GM23338 (cell line): ENCODE measurements around the gene NUDT4. TPM values are rescaled to one million over a fixed set of nuclear protein-coding genes. Genes with fewer than 3 reads are reported as not detected.

Experiments
- ATAC-seq: fragments of 200-7000 bp; cut with Tn5 transposase; 3 replicates; pipeline ENCODE4 v1.9.1; 2020
- DNase-seq: peaks from one replicate; pipeline ENCODE4 v3.0.0-alpha.2; 2015; ENCODE audit warnings: low spot score
- H2AFZ ChIP-seq: fragments of 200-600 bp; sonication (generic); 2 replicates; pipeline ENCODE4 v1.8.0; 2016; ENCODE audit warnings: antibody characterized with exemption, mild to moderate bottlenecking, moderate library complexity
- H3F3A ChIP-seq: fragments of 200-600 bp; sonication (generic); replicated peaks from 2 replicates; pipeline ENCODE4 v1.8.0; 2017; ENCODE audit warnings: antibody characterized with exemption, mixed run types, low read depth
- H3K27ac ChIP-seq: fragments of 200-600 bp; sonication (generic); 2 replicates; pipeline ENCODE4 v1.6.1; 2016; ENCODE audit warnings: low read depth
- H3K27me3 ChIP-seq: fragments of 200-600 bp; sonication (generic); 2 replicates; pipeline ENCODE4 v1.8.0; 2016; ENCODE audit warnings: mild to moderate bottlenecking, mixed run types, moderate library complexity; ENCODE audit not compliant: insufficient read depth
- H3K36me3 ChIP-seq: fragments of 200-600 bp; sonication (generic); 2 replicates; pipeline ENCODE4 v1.8.0; 2016; ENCODE audit warnings: mild to moderate bottlenecking; ENCODE audit not compliant: insufficient read depth
- H3K4me1 ChIP-seq: fragments of 200-600 bp; sonication (generic); 2 replicates; pipeline ENCODE4 v1.8.0; 2016; ENCODE audit warnings: mild to moderate bottlenecking, moderate library complexity; ENCODE audit not compliant: insufficient read depth
- H3K4me2 ChIP-seq: fragments of 200-600 bp; sonication (generic); 2 replicates; pipeline ENCODE4 v1.7.1; 2017; ENCODE audit warnings: mixed run types
- H3K4me3 ChIP-seq: fragments of 200-600 bp; sonication (generic); 2 replicates; pipeline ENCODE4 v1.6.1; 2016; ENCODE audit warnings: mixed run types
- H3K79me2 ChIP-seq: fragments of 200-600 bp; sonication (generic); replicated peaks from 2 replicates; pipeline ENCODE4 v1.8.0; 2017; ENCODE audit warnings: mild to moderate bottlenecking; ENCODE audit not compliant: insufficient read depth
- H3K9me2 ChIP-seq: fragments of 200-600 bp; sonication (generic); 2 replicates; pipeline ENCODE4 v1.8.0; 2017; ENCODE audit not compliant: insufficient read depth
- H4K20me1 ChIP-seq: fragments of 200-600 bp; sonication (generic); replicated peaks from 2 replicates; pipeline ENCODE4 v1.8.0; 2017; ENCODE audit warnings: mild to moderate bottlenecking; ENCODE audit not compliant: insufficient read depth
- H3K27ac Mint-ChIP-seq: 2 replicates; pipeline ENCODE4 v1.8.0; 2020; ENCODE audit warnings: inconsistent platforms, mild to moderate bottlenecking, moderate library complexity, mixed read lengths
- H3K27me3 Mint-ChIP-seq: 3 replicates; pipeline ENCODE4 v1.8.0; 2022; ENCODE audit warnings: low read depth, mild to moderate bottlenecking, moderate library complexity, mixed read lengths, inconsistent platforms; ENCODE audit not compliant: insufficient read depth, poor library complexity
- H3K36me3 Mint-ChIP-seq: 3 replicates; pipeline ENCODE4 v1.8.0; 2021; ENCODE audit warnings: low read depth, mild to moderate bottlenecking, inconsistent platforms, moderate library complexity, mixed read lengths
- H3K4me1 Mint-ChIP-seq: 3 replicates; pipeline ENCODE4 v1.8.0; 2020; ENCODE audit warnings: mild to moderate bottlenecking, inconsistent platforms, mixed read lengths
- H3K4me3 Mint-ChIP-seq: 3 replicates; pipeline ENCODE4 v1.8.0; 2021; ENCODE audit warnings: moderate library complexity, mild to moderate bottlenecking, inconsistent platforms, mixed read lengths
- H3K9me3 Mint-ChIP-seq: 3 replicates; pipeline ENCODE4 v1.8.0; 2020; ENCODE audit warnings: moderate library complexity, mild to moderate bottlenecking, inconsistent platforms, mixed read lengths
- EZH2phosphoT487 ChIP-seq: fragments of 200-600 bp; sonication (generic); IDR thresholded peaks from one replicate; pipeline ENCODE4 v1.8.1; 2018; ENCODE audit warnings: antibody characterized with exemption; ENCODE audit not compliant: unreplicated experiment
- JUNB ChIP-seq: IDR thresholded peaks from one replicate; pipeline ENCODE4 v1.6.1; 2016; ENCODE audit warnings: antibody characterized with exemption; ENCODE audit not compliant: unreplicated experiment
- NANOG ChIP-seq: IDR thresholded peaks from 2 replicates; pipeline ENCODE4 v1.6.1; 2016; ENCODE audit warnings: antibody characterized with exemption, borderline replicate concordance
- POLR2AphosphoS5 ChIP-seq: IDR thresholded peaks from 2 replicates; pipeline ENCODE4 v1.6.1; 2016; ENCODE audit warnings: antibody characterized with exemption, low read depth
- STAT1 ChIP-seq: IDR thresholded peaks from one replicate; pipeline ENCODE4 v1.6.1; 2016; ENCODE audit warnings: antibody characterized with exemption; ENCODE audit not compliant: unreplicated experiment
- ZNF331 ChIP-seq: fragments of 250-450 bp; sonication (Bioruptor Pico); IDR thresholded peaks from 2 replicates; pipeline ENCODE4 v1.5.0; 2020; ENCODE audit warnings: low read depth, mild to moderate bottlenecking, moderate library complexity
- polyA plus RNA-seq: library from polyadenylated mRNA; unstranded; fragments of >200 nt; fragmentation: Nextera tagmentation; extraction: Ambion mirVana; gene quantifications from 2 replicates; pipeline ENCODE4 v1.2.1, GENCODE V29; 2016
- total RNA-seq: library from RNA; depleted of rRNA; stranded (reverse); fragments of >200 nt; shearing (Covaris generic); gene quantifications from 2 replicates; pipeline ENCODE4 v1.2.3, GENCODE V29; 2014
- TF ChIP-seq, protein P1 (sequence below): IDR thresholded peaks from one replicate; pipeline ENCODE4 v1.6.1; 2018; ENCODE audit warnings: antibody characterized with exemption; ENCODE audit not compliant: unreplicated experiment
- TF ChIP-seq, protein P2 (sequence below): IDR thresholded peaks from 2 replicates; pipeline ENCODE4 v1.6.1; 2016; ENCODE audit warnings: antibody characterized with exemption
- TF ChIP-seq, protein P3 (sequence below), 2 experiments: fragments of 200-600 bp in 1 of 2; sonication (generic) in 1 of 2; conservative IDR thresholded peaks; 2 replicates each; pipeline versions ENCODE4 v1.5.1 to v1.6.1; 2016 to 2017; ENCODE audit warnings: antibody characterized with exemption in 2 of 2, low read depth in 2 of 2, mild to moderate bottlenecking in 2 of 2, moderate library complexity in 1 of 2
- TF ChIP-seq, protein P4 (sequence below): fragments of 250-450 bp; sonication (Bioruptor Pico); IDR thresholded peaks from 2 replicates; pipeline ENCODE4 v1.5.0; 2020; ENCODE audit warnings: mild to moderate bottlenecking, moderate library complexity

NUDT4 gene
- total and polyA plus RNA-seq, 2 experiments from 2014 or later: 32.3 to 67.2 TPM

DNA sequence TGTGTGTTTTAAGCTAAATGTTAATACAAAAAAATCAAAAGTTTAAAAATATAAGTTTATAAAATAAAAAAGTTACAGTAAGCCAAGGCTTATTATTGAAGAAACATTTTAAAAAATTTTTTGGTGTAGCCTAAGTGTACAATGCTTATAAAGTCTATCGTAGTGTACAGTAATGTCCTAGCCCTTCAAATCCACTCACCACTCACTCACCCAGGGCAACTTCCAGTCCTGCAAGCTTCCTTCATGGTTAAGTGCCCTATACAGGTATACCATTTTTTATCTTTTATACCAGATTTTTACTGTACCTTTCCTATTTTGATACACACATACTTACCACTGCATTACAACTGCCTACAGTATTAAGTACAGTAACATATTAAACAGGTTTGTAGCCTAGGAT lies 52.1 kb downstream of the NUDT4 start:
- H3F3A ChIP-seq: no peaks in the 10 kb centered on the region
- H3K36me3 Mint-ChIP-seq: peaks cover 2% of the 10 kb centered on the region; the same call in 1 of the 3 replicates
- H3K4me3 ChIP-seq: no peak overlapping the region
- peaks cover 24% of the 10 kb centered on the region for H3K4me1 ChIP-seq
- H3K4me2 ChIP-seq: no peak overlapping the region
- H3K27me3 ChIP-seq: no peaks in the 10 kb centered on the region
- no peak overlapping the region for H3K4me3 Mint-ChIP-seq
- peaks cover 97% of the 10 kb centered on the region for H4K20me1 ChIP-seq
- ATAC-seq (no peak), DNase-seq (no peak)
- H3K27ac ChIP-seq: no peak overlapping the region; the same call in 1 of the 2 replicates
- no peak overlapping the region for H2AFZ ChIP-seq
- no peaks in the 10 kb centered on the region for H3K9me3 Mint-ChIP-seq
- H3K79me2 ChIP-seq: peaks cover 100% of the 10 kb centered on the region
- peaks cover 36% of the 10 kb centered on the region for H3K4me1 Mint-ChIP-seq
- TF ChIP-seq EZH2phosphoT487: no peak
- TF ChIP-seq, protein P1, sequence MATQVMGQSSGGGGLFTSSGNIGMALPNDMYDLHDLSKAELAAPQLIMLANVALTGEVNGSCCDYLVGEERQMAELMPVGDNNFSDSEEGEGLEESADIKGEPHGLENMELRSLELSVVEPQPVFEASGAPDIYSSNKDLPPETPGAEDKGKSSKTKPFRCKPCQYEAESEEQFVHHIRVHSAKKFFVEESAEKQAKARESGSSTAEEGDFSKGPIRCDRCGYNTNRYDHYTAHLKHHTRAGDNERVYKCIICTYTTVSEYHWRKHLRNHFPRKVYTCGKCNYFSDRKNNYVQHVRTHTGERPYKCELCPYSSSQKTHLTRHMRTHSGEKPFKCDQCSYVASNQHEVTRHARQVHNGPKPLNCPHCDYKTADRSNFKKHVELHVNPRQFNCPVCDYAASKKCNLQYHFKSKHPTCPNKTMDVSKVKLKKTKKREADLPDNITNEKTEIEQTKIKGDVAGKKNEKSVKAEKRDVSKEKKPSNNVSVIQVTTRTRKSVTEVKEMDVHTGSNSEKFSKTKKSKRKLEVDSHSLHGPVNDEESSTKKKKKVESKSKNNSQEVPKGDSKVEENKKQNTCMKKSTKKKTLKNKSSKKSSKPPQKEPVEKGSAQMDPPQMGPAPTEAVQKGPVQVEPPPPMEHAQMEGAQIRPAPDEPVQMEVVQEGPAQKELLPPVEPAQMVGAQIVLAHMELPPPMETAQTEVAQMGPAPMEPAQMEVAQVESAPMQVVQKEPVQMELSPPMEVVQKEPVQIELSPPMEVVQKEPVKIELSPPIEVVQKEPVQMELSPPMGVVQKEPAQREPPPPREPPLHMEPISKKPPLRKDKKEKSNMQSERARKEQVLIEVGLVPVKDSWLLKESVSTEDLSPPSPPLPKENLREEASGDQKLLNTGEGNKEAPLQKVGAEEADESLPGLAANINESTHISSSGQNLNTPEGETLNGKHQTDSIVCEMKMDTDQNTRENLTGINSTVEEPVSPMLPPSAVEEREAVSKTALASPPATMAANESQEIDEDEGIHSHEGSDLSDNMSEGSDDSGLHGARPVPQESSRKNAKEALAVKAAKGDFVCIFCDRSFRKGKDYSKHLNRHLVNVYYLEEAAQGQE: no peak
- no peak overlapping the region for H3K27ac Mint-ChIP-seq
- no peaks in the 10 kb centered on the region for H3K9me2 ChIP-seq
- H3K27me3 Mint-ChIP-seq: peaks cover 2% of the 10 kb centered on the region
- H3K36me3 ChIP-seq: no peaks in the 10 kb centered on the region

DNA sequence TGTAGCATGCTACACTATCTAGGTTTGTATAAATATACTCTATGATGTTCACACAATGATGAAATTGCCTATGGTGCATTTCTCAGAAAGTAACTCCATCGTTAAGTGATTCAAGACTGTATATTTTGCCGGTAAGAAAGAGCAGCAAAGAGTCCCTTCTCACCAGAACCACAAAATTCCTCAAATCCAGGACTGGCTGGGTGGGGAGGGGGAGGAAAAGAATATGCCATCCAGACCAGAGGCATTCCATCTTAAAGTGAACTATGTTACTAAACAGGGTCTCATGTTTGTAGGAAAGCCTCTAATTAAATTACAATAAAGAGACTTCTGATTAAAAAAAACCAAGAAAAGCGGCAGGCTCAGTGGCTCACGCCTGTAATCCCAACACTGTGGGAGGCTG lies 52.6 kb downstream of the NUDT4 start:
- Mint-ChIP-seq H3K27ac (no peak overlapping the region), H3K36me3 (peaks cover 2% of the 10 kb centered on the region; the same call in 1 of the 3 replicates), H3K9me3 (no peaks in the 10 kb centered on the region), H3K4me3 (no peak overlapping the region), H3K4me1 (peaks cover 33% of the 10 kb centered on the region), H3K27me3 (peaks cover 2% of the 10 kb centered on the region)
- Histone ChIP-seq H3K79me2 (peaks cover 100% of the 10 kb centered on the region), H3F3A (no peaks in the 10 kb centered on the region), H3K4me2 (no peak overlapping the region), H3K27me3 (no peaks in the 10 kb centered on the region), H3K4me3 (no peak overlapping the region), H3K27ac (no peak overlapping the region), H3K4me1 (peaks cover 20% of the 10 kb centered on the region), H3K36me3 (no peaks in the 10 kb centered on the region), H3K9me2 (no peaks in the 10 kb centered on the region), H2AFZ (no peak overlapping the region), H4K20me1 (peaks cover 97% of the 10 kb centered on the region)
- ATAC-seq (no peak), DNase-seq (no peak)
- TF ChIP-seq NANOG (no peak), POLR2AphosphoS5 (no peak), ZNF331 (CRISPR knock-in tag) (no peak), EZH2phosphoT487 (no peak), STAT1 (no peak), JUNB (no peak)
- TF ChIP-seq, protein P2, sequence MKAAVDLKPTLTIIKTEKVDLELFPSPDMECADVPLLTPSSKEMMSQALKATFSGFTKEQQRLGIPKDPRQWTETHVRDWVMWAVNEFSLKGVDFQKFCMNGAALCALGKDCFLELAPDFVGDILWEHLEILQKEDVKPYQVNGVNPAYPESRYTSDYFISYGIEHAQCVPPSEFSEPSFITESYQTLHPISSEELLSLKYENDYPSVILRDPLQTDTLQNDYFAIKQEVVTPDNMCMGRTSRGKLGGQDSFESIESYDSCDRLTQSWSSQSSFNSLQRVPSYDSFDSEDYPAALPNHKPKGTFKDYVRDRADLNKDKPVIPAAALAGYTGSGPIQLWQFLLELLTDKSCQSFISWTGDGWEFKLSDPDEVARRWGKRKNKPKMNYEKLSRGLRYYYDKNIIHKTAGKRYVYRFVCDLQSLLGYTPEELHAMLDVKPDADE: no peak
- TF ChIP-seq, protein P3, sequence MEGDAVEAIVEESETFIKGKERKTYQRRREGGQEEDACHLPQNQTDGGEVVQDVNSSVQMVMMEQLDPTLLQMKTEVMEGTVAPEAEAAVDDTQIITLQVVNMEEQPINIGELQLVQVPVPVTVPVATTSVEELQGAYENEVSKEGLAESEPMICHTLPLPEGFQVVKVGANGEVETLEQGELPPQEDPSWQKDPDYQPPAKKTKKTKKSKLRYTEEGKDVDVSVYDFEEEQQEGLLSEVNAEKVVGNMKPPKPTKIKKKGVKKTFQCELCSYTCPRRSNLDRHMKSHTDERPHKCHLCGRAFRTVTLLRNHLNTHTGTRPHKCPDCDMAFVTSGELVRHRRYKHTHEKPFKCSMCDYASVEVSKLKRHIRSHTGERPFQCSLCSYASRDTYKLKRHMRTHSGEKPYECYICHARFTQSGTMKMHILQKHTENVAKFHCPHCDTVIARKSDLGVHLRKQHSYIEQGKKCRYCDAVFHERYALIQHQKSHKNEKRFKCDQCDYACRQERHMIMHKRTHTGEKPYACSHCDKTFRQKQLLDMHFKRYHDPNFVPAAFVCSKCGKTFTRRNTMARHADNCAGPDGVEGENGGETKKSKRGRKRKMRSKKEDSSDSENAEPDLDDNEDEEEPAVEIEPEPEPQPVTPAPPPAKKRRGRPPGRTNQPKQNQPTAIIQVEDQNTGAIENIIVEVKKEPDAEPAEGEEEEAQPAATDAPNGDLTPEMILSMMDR (conservative IDR thresholded peaks at IDR 0.05; ENCODE audit: low read depth in 2 of 2): no peak
- TF ChIP-seq, protein P4, sequence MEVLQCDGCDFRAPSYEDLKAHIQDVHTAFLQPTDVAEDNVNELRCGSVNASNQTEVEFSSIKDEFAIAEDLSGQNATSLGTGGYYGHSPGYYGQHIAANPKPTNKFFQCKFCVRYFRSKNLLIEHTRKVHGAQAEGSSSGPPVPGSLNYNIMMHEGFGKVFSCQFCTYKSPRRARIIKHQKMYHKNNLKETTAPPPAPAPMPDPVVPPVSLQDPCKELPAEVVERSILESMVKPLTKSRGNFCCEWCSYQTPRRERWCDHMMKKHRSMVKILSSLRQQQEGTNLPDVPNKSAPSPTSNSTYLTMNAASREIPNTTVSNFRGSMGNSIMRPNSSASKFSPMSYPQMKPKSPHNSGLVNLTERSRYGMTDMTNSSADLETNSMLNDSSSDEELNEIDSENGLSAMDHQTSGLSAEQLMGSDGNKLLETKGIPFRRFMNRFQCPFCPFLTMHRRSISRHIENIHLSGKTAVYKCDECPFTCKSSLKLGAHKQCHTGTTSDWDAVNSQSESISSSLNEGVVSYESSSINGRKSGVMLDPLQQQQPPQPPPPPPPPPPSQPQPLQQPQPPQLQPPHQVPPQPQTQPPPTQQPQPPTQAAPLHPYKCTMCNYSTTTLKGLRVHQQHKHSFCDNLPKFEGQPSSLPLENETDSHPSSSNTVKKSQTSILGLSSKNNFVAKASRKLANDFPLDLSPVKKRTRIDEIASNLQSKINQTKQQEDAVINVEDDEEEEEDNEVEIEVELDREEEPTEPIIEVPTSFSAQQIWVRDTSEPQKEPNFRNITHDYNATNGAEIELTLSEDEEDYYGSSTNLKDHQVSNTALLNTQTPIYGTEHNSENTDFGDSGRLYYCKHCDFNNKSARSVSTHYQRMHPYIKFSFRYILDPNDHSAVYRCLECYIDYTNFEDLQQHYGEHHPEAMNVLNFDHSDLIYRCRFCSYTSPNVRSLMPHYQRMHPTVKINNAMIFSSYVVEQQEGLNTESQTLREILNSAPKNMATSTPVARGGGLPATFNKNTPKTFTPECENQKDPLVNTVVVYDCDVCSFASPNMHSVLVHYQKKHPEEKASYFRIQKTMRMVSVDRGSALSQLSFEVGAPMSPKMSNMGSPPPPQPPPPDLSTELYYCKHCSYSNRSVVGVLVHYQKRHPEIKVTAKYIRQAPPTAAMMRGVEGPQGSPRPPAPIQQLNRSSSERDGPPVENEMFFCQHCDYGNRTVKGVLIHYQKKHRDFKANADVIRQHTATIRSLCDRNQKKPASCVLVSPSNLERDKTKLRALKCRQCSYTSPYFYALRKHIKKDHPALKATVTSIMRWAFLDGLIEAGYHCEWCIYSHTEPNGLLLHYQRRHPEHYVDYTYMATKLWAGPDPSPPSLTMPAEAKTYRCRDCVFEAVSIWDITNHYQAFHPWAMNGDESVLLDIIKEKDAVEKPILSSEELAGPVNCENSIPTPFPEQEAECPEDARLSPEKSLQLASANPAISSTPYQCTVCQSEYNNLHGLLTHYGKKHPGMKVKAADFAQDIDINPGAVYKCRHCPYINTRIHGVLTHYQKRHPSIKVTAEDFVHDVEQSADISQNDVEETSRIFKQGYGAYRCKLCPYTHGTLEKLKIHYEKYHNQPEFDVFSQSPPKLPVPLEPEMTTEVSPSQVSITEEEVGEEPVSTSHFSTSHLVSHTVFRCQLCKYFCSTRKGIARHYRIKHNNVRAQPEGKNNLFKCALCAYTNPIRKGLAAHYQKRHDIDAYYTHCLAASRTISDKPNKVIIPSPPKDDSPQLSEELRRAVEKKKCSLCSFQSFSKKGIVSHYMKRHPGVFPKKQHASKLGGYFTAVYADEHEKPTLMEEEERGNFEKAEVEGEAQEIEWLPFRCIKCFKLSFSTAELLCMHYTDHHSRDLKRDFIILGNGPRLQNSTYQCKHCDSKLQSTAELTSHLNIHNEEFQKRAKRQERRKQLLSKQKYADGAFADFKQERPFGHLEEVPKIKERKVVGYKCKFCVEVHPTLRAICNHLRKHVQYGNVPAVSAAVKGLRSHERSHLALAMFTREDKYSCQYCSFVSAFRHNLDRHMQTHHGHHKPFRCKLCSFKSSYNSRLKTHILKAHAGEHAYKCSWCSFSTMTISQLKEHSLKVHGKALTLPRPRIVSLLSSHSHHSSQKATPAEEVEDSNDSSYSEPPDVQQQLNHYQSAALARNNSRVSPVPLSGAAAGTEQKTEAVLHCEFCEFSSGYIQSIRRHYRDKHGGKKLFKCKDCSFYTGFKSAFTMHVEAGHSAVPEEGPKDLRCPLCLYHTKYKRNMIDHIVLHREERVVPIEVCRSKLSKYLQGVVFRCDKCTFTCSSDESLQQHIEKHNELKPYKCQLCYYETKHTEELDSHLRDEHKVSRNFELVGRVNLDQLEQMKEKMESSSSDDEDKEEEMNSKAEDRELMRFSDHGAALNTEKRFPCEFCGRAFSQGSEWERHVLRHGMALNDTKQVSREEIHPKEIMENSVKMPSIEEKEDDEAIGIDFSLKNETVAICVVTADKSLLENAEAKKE (CRISPR knock-in tag): no peak
